PC-9 (cell line): ENCODE data around the gene BET1L. TPM values are rescaled to one million over a fixed set of nuclear protein-coding genes. Genes with fewer than 3 reads are reported as not detected.
"Not testable (repeated sequence)": the region's sequence is repeated elsewhere in the genome, so short reads cannot be mapped to it uniquely, and the experiment has no call there.

ENCODE experiments used
- BruUV-seq: library from RNA; stranded (reverse); fragments of 400-500 nt; replicated peaks from 2 replicates; lab custom pipeline; 2021; lab: Mats Ljungman, UMichigan
- CTCF ChIA-PET: fragments of 300-600 bp; sonication (Branson Sonifier 250); formaldehyde crosslinking; loops from one replicate; lab custom pipeline; 2022; ENCODE audit warnings: antibody characterized with exemption; lab: Charles Lee
- POLR2A ChIA-PET: fragments of 300-600 bp; sonication (Branson Sonifier 250); formaldehyde crosslinking; loops from one replicate; lab custom pipeline; 2022; ENCODE audit warnings: antibody characterized with exemption; ENCODE audit not compliant: unreplicated experiment; lab: Charles Lee
- DNase-seq, 2 experiments: peaks; one replicate each; pipeline versions ENCODE4 v3.0.0 to v3.0.0-alpha.2; 2015 to 2022; ENCODE audit warnings: mixed read lengths in 1 of 2
- H2AFZ ChIP-seq: fragments of 200-600 bp; sonication (generic); 2 replicates; pipeline ENCODE4 v1.8.1; 2017; ENCODE audit warnings: antibody characterized with exemption
- H3F3A ChIP-seq: fragments of 200-600 bp; sonication (generic); 2 replicates; pipeline ENCODE4 v1.8.1; 2017; ENCODE audit warnings: antibody characterized with exemption, mild to moderate bottlenecking, low read depth; ENCODE audit not compliant: insufficient read depth
- H3K27ac ChIP-seq: fragments of 200-600 bp; sonication (generic); 2 replicates; pipeline ENCODE4 v1.6.1; 2016; ENCODE audit warnings: mixed run types
- H3K27me3 ChIP-seq: fragments of 200-600 bp; sonication (generic); 2 replicates; pipeline ENCODE4 v1.6.1; 2016; ENCODE audit warnings: low read depth, mixed run types; ENCODE audit not compliant: insufficient read depth
- H3K36me3 ChIP-seq: fragments of 200-600 bp; sonication (generic); 2 replicates; pipeline ENCODE4 v1.6.1; 2016; ENCODE audit warnings: low read depth, mixed run types
- H3K4me1 ChIP-seq: fragments of 200-600 bp; sonication (generic); replicated peaks from 2 replicates; pipeline ENCODE4 v1.6.1; 2016; ENCODE audit warnings: mixed run types; ENCODE audit not compliant: insufficient read depth
- H3K4me2 ChIP-seq: fragments of 200-600 bp; sonication (generic); 2 replicates; pipeline ENCODE4 v1.6.1; 2017; ENCODE audit warnings: mixed run types
- H3K4me3 ChIP-seq: fragments of 200-600 bp; sonication (generic); 2 replicates; pipeline ENCODE4 v1.6.1; 2016; ENCODE audit warnings: mixed run types
- H3K79me2 ChIP-seq: fragments of 200-600 bp; sonication (generic); 2 replicates; pipeline ENCODE4 v1.6.1; 2017; ENCODE audit warnings: low read depth, mixed run types
- H3K9me2 ChIP-seq: fragments of 200-600 bp; sonication (generic); 2 replicates; pipeline ENCODE4 v1.8.1; 2017; ENCODE audit warnings: mild to moderate bottlenecking; ENCODE audit not compliant: insufficient read depth
- H3K9me3 ChIP-seq: fragments of 200-600 bp; sonication (generic); 2 replicates; pipeline ENCODE4 v1.8.1; 2016; ENCODE audit warnings: low read depth; ENCODE audit not compliant: insufficient read depth
- H4K20me1 ChIP-seq: fragments of 200-600 bp; sonication (generic); 2 replicates; pipeline ENCODE4 v1.8.1; 2017; ENCODE audit not compliant: insufficient read depth
- EZH2 ChIP-seq: fragments of 200-600 bp; sonication (generic); IDR thresholded peaks from 2 replicates; pipeline ENCODE4 v1.8.0; 2017; ENCODE audit warnings: antibody characterized with exemption, low read depth
- intact Hi-C: fragments of 100-400 bp; cut with micrococcal nuclease; formaldehyde crosslinking; loops from one replicate; pipeline ENCODE4 v1.10.0; 2022; ENCODE audit not compliant: unreplicated experiment
- total RNA-seq: library from RNA; stranded (reverse); gene quantifications from 2 replicates; pipeline ENCODE4 v1.2.3, GENCODE V29; 2021
- TF ChIP-seq, protein P1 (sequence below): fragments of 200-600 bp; sonication (generic); conservative IDR thresholded peaks from 2 replicates; pipeline ENCODE4 v1.6.1; 2017; ENCODE audit warnings: mixed run types, antibody characterized with exemption, mild to moderate bottlenecking, moderate library complexity

Gene BET1L
- total RNA-seq, 1 experiment from 2014 or later: 45.7 TPM

GRCh38 chr11:197741-198235, 9.4 kb downstream of the BET1L start:
- no peaks in the 10 kb centered on the region for H3K9me3 ChIP-seq
- no peak overlapping the region for H3K27ac ChIP-seq
- H3K27me3 ChIP-seq: peaks cover 3% of the 10 kb centered on the region; the same call in 1 of the 2 replicates
- no peak overlapping the region for H2AFZ ChIP-seq
- TF ChIP-seq, protein P1, sequence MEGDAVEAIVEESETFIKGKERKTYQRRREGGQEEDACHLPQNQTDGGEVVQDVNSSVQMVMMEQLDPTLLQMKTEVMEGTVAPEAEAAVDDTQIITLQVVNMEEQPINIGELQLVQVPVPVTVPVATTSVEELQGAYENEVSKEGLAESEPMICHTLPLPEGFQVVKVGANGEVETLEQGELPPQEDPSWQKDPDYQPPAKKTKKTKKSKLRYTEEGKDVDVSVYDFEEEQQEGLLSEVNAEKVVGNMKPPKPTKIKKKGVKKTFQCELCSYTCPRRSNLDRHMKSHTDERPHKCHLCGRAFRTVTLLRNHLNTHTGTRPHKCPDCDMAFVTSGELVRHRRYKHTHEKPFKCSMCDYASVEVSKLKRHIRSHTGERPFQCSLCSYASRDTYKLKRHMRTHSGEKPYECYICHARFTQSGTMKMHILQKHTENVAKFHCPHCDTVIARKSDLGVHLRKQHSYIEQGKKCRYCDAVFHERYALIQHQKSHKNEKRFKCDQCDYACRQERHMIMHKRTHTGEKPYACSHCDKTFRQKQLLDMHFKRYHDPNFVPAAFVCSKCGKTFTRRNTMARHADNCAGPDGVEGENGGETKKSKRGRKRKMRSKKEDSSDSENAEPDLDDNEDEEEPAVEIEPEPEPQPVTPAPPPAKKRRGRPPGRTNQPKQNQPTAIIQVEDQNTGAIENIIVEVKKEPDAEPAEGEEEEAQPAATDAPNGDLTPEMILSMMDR: no peak
- no peak for TF ChIP-seq EZH2
- DNase-seq: no peak
- no TSS peak for BruUV-seq
- H3K4me3 ChIP-seq: no peak overlapping the region
- ChIA-PET POLR2A (no interaction called here), CTCF (no interaction called here)
- no peaks in the 10 kb centered on the region for H3K36me3 ChIP-seq
- intact Hi-C loops: no loop called here
- no peak overlapping the region for H3K4me2 ChIP-seq
- no peaks in the 10 kb centered on the region for H3K4me1 ChIP-seq
- no peaks in the 10 kb centered on the region for H3F3A ChIP-seq
- H3K79me2 ChIP-seq: no peaks in the 10 kb centered on the region
- H4K20me1 ChIP-seq: no peaks in the 10 kb centered on the region
- no peaks in the 10 kb centered on the region for H3K9me2 ChIP-seq

DNA sequence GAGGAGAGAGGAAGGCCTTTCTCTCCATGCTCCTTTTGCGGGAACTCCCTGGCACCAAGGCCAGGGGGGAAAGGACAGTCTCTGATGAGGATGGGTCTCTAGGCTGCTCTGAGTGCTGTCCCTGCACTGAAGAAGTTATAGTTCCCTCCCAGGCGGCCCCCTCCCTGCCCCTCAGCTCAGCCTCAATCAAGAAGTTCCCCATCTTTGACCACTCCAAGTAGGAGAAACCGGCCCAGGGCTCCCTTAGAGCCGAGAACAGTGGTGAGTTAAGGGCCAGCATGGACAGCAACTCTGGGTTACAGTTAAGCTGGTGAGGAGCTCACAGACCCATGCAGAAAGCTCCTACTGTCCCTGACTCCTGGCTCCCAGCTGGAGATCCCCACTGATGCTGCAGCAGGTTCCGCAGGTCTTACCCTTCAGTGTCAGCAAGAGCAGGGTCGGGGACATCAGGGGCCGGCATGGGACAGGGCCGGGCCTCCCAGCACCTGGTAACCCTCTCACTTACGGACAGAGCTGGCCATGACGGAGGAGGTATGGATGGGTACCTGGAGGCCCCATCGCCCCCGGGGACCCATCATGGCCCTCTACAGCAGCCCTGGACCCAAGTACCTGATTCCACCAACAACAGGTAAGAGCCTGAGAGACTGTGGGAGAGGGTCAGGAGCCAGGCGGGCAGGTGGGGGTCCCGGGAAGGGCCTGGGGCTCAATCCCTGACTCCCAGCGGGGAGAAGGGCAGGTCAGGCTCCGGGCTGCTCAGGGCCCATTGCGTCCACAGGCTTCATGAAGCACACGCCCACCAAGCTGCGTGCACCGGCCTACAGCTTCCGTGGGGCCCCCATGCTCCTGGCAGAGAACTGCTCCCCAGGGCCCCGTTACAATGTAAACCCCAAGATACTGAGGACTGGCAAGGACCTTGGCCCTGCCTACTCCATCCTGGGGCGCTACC, 10.1 kb downstream of the BET1L start:
- no peaks in the 10 kb centered on the region for H3K9me2 ChIP-seq
- no peaks in the 10 kb centered on the region for H3K36me3 ChIP-seq
- intact Hi-C loops: no loop called here
- H3K27me3 ChIP-seq: peaks cover 3% of the 10 kb centered on the region; the same call in 1 of the 2 replicates
- no TSS peak for BruUV-seq
- no peaks in the 10 kb centered on the region for H3K9me3 ChIP-seq
- no peaks in the 10 kb centered on the region for H3K79me2 ChIP-seq
- ChIA-PET POLR2A (no interaction called here), CTCF (interaction anchor here (0.6 kb wide), 1 partner anchor 166 kb away, joined by 15 read pairs; no protein-coding TSS in a partner anchor)
- no peak overlapping the region for H3K4me2 ChIP-seq
- H4K20me1 ChIP-seq: no peaks in the 10 kb centered on the region
- DNase-seq: no peak
- H3K4me3 ChIP-seq: no peak overlapping the region
- H3K4me1 ChIP-seq: no peaks in the 10 kb centered on the region
- no peak overlapping the region for H2AFZ ChIP-seq
- TF ChIP-seq, protein P1: no peak
- TF ChIP-seq EZH2: no peak
- no peaks in the 10 kb centered on the region for H3F3A ChIP-seq
- no peak overlapping the region for H3K27ac ChIP-seq

GRCh38 chr11:193481-193880, 13.7 kb downstream of the BET1L start:
- H3K4me2 ChIP-seq, H4K20me1 ChIP-seq, intact Hi-C loops, CTCF ChIA-PET, H3K4me1 ChIP-seq, POLR2A ChIA-PET, H3K79me2 ChIP-seq, H3K27me3 ChIP-seq, H3K27ac ChIP-seq, H2AFZ ChIP-seq, H3F3A ChIP-seq, DNase-seq, H3K4me3 ChIP-seq, H3K9me2 ChIP-seq, BruUV-seq, H3K9me3 ChIP-seq, H3K36me3 ChIP-seq: not testable (repeated sequence)

DNA sequence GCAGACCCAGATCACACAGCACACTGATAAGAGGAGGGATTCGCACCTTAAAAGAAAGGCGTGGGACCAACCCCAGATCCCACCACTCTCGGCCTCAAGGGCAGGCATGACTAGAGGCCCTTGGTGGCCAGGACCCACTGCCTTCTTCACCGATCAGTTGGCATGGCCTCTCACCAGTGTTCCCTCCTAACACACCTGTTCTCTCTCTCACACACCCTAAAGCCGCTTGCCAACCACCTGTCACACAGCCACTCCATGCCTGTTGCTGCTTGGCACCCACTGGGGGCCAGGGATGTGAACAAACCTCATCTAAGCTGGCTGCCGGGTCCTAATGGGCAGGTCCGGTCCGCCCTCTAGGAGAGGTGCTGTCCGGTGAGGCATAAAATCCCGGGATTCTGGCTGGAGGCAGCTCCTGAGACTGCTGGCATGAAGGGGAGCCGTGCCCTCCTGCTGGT, 14.5 kb downstream of the BET1L start, which contains the start of gene SCGB1C1:
Gene SCGB1C1 (plus strand): TSS at position 405 of the 455 bp plus-strand sequence. CDS start 22 bp downstream, at position 427.
- H3F3A ChIP-seq, CTCF ChIA-PET, H3K4me3 ChIP-seq: not testable (repeated sequence)

More for the DNA sequence above, 14.5 kb downstream of the BET1L start, which contains the start of gene SCGB1C1:
- H3K27me3 ChIP-seq, H3K9me2 ChIP-seq, BruUV-seq, POLR2A ChIA-PET, DNase-seq, intact Hi-C loops, H3K4me2 ChIP-seq, H3K27ac ChIP-seq, H2AFZ ChIP-seq, H3K36me3 ChIP-seq, H3K4me1 ChIP-seq, H4K20me1 ChIP-seq, H3K79me2 ChIP-seq, H3K9me3 ChIP-seq: not testable (repeated sequence)
